Esophagus squamous epithelium (tissue), 4 donors: ENCODE measurements around the gene VEGFC.

Experiments used
- CTCF ChIP-seq, 6 experiments: fragments of 450-650 bp in 4 of 6; fragments of 200-600 bp in 2 of 6; sonication (generic) in 2 of 6; IDR thresholded peaks; one replicate each; pipeline ENCODE4 v1.5.1; 2016 to 2019; ENCODE audit warnings: antibody characterized with exemption in 6 of 6, mild to moderate bottlenecking in 4 of 6, moderate library complexity in 4 of 6
- POLR2A ChIP-seq, 4 donors: fragments of 450-650 bp; IDR thresholded peaks; one replicate each; pipeline ENCODE4 v1.6.1; 2017; ENCODE audit warnings: antibody characterized with exemption in 4 of 4, mild to moderate bottlenecking in 4 of 4, moderate library complexity in 3 of 4

- TF ChIP-seq CTCF (IDR thresholded peaks at IDR 0.05), result no peak
- no peak for TF ChIP-seq POLR2A (IDR thresholded peaks at IDR 0.05)
Measured at GRCh38 chr4:176798540-176798939, 5.8 kb upstream of the VEGFC start.
